AG09309 (cell line): ENCODE results near the gene PTH1R.

Experiments used
- DNase-seq: peaks from one replicate; pipeline ENCODE4 v3.0.0-alpha.2; 2010; ENCODE audit warnings: low read depth
- H3K4me3 ChIP-seq: 2 replicates; pipeline ENCODE4 v1.5.1; 2011; ENCODE audit warnings: mild to moderate bottlenecking, low read depth, low read length, moderate library complexity; ENCODE audit not compliant: control insufficient read depth
- TF ChIP-seq, protein P1 (sequence below): IDR thresholded peaks from 2 replicates; pipeline ENCODE4 v1.5.1; 2011; ENCODE audit warnings: mild to moderate bottlenecking, low read depth, low read length, inconsistent platforms; ENCODE audit not compliant: insufficient read depth, control insufficient read depth; ENCODE audit errors: missing control alignments

The PTH1R gene

DNA sequence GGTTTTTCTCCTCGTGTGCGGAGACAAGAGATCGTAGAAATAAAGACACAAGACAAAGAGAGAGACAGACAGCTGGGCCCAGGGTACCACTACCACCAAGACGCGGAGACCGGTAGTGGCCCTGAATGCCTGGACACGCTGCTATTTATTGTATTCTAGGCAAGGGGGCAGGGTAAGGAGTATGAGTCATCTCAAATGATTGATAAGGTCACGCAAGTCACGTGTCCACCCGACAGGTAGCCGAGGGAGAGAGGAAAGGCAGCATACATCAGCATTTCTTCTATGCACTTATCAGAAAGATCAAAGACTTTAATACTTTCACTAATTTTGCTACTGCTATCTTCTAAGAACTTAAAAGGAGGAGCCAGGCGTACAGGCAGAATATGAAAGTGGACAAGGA is 42.5 kb upstream of the PTH1R start:
- H3K4me3 ChIP-seq = no peak overlapping the region
- TF ChIP-seq, protein P1, sequence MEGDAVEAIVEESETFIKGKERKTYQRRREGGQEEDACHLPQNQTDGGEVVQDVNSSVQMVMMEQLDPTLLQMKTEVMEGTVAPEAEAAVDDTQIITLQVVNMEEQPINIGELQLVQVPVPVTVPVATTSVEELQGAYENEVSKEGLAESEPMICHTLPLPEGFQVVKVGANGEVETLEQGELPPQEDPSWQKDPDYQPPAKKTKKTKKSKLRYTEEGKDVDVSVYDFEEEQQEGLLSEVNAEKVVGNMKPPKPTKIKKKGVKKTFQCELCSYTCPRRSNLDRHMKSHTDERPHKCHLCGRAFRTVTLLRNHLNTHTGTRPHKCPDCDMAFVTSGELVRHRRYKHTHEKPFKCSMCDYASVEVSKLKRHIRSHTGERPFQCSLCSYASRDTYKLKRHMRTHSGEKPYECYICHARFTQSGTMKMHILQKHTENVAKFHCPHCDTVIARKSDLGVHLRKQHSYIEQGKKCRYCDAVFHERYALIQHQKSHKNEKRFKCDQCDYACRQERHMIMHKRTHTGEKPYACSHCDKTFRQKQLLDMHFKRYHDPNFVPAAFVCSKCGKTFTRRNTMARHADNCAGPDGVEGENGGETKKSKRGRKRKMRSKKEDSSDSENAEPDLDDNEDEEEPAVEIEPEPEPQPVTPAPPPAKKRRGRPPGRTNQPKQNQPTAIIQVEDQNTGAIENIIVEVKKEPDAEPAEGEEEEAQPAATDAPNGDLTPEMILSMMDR = no peak
- no peak for DNase-seq

DNA sequence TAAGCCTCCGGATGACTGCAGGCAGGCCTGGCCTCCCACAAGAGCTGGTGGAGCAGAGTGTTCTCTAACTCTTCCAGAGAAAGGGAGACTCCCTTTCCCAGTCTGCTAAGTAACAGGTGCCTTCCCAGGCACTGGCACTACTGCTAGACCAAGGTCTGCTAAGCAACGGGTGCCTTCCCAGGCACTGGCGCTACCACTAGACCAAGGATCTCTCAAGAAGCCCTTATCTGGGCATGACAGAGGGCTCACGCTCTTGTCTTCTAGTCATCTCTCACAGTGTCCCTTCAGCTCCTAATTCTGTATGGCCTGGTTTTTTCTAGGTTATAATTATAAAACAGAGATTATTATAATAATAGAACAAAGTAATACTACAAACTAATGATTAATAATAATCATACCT is 42.0 kb upstream of the PTH1R start:
- no peak for DNase-seq
- TF ChIP-seq, protein P1 = no peak
- H3K4me3 ChIP-seq = no peak overlapping the region

DNA sequence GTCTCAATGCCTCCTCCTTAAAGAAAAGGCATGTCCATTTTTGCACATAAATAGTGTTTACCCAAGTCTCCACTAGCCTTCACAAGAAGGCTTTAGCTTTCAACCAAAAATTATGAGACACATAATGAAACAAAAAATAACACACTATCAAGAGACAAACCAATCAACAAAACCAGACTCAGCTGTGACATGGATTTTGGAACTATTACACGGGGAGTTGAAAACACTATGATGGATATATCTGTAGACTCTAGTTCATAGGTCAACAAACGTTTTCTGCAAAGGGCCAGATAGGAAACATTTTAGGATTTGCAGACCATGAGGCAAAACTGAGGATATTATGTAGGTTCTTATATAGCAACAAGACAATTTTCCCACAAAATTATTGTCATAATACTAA is 39.2 kb upstream of the PTH1R start:
- no peak for DNase-seq
- H3K4me3 ChIP-seq = no peak overlapping the region
- TF ChIP-seq, protein P1 = no peak

DNA sequence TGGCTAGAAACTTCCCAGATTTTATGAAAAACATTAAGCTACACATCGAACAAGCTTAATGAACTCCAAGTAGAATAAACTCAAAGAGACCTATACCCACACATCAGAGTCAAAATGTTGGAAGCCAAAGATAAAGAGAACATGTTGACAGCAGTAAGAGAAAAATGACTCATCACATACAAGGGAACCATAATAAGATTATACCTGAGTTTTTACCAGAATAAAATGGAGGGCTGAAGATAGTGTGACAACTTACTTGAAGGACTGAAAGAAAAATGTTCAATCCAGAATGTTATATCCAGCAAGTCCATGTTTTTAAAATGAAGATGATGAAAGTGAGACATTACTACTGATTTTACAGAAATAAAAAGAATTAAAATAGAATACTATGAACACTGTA is 37.0 kb upstream of the PTH1R start:
- no peak for DNase-seq
- no peak overlapping the region for H3K4me3 ChIP-seq
- TF ChIP-seq, protein P1 = no peak

DNA sequence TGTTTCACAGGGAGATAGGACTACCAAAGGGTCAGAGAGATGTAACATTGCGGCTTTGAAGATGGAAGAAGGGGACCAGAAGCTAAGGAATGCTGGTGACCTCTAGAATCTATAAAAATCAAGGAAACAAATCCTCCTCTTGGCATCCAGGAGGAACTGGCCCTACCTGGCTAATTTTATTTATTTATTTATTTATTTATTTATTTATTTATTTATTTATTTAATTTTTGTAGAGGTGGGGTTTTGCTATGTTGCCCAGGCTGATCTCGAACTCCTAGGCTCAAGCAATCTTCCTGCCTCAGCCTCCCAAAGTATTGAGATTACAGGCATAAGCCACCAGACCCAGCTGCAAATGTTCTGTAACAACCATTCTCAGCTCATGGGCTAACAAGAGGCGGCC is 34.0 kb upstream of the PTH1R start:
- no peak for DNase-seq
- TF ChIP-seq, protein P1 = no peak
- no peak overlapping the region for H3K4me3 ChIP-seq

DNA sequence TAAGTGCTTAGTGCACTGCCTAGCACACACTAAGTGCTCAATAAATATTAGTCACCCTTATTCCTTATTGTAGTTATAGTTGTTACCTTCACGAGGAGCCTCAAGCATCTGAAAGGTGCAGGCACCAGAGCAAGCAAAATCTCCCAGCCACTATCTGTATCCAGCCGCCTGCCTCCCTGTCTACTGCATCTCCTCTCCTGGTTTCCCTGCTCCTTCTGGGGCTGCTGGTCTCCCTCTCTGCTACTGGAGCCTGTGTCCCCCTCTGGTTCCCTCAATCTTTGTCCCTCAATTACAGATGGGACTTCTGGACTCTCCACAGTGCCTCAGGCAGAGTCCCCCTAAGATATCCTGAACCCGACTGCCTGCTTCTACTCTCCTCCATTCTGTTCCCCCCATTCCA is 33.1 kb upstream of the PTH1R start:
- TF ChIP-seq, protein P1 = no peak
- no peak for DNase-seq
- H3K4me3 ChIP-seq = no peak overlapping the region

DNA sequence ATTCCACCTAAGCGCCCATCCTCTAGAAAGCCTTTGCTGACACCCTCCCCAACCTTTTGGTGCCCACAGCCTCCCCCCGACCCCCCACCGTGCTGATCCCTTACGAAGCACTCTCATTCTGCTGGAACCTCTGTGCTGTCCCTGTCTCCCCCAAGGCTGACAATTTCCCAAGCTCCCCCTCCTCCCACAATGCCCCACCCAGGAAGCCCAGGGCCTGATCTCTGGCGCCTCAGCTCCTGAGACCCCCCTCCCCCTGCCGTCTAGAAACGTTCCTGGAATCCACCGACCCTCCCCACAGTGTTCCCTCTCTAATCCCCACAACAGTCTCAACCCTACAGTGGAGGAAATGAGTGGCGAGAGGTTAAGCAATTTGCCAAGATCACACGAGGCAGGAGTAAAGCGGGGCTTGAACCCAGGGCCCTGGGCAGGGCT is 32.6 kb upstream of the PTH1R start:
- no peak overlapping the region; the same call in 1 of the 2 replicates for H3K4me3 ChIP-seq
- TF ChIP-seq, protein P1 = no peak

More for the DNA sequence above, 32.6 kb upstream of the PTH1R start:
- DNase-seq = no peak
